Parathyroid adenoma (tissue), 2 donors: ENCODE data around the gene GUCA1C.

ENCODE experiments used
- H2AFZ ChIP-seq: fragments of 300-600 bp; sonication (generic); one replicate; pipeline ENCODE4 v1.7.0; 2017; ENCODE audit warnings: antibody characterized with exemption, mild to moderate bottlenecking
- H3K27ac ChIP-seq: fragments of 300-600 bp; sonication (generic); one replicate; pipeline ENCODE4 v1.7.0; 2017
- H3K27me3 ChIP-seq: fragments of 300-600 bp; sonication (generic); one replicate; pipeline ENCODE4 v1.7.0; 2017; ENCODE audit warnings: low read length; ENCODE audit not compliant: control insufficient read depth, insufficient read depth
- H3K36me3 ChIP-seq: fragments of 300-600 bp; sonication (generic); one replicate; pipeline ENCODE4 v1.7.0; 2017; ENCODE audit warnings: low read length; ENCODE audit not compliant: control insufficient read depth, insufficient read depth
- H3K4me1 ChIP-seq: fragments of 300-600 bp; sonication (generic); one replicate; pipeline ENCODE4 v1.7.0; 2017; ENCODE audit warnings: control low read depth
- H3K4me2 ChIP-seq: fragments of 300-600 bp; sonication (generic); one replicate; pipeline ENCODE4 v1.7.0; 2017; ENCODE audit warnings: low read length
- H3K4me3 ChIP-seq: fragments of 300-600 bp; sonication (generic); one replicate; pipeline ENCODE4 v1.7.0; 2017; ENCODE audit warnings: low read depth, low read length
- H3K79me2 ChIP-seq: fragments of 300-600 bp; sonication (generic); one replicate; pipeline ENCODE4 v1.7.0; 2017; ENCODE audit warnings: control low read depth
- H3K9ac ChIP-seq: fragments of 300-600 bp; sonication (generic); one replicate; pipeline ENCODE4 v1.7.0; 2017; ENCODE audit warnings: mild to moderate bottlenecking
- H3K9me3 ChIP-seq: fragments of 300-600 bp; sonication (generic); one replicate; pipeline ENCODE4 v1.7.0; 2017; ENCODE audit warnings: low read length; ENCODE audit not compliant: control insufficient read depth
- TF ChIP-seq, protein P1 (sequence below): fragments of 300-600 bp; sonication (generic); IDR thresholded peaks from one replicate; pipeline ENCODE4 v1.7.0; 2017; ENCODE audit warnings: antibody characterized with exemption, mild to moderate bottlenecking
- donor health status: primary hyperparathyroidism.

Gene GUCA1C

DNA sequence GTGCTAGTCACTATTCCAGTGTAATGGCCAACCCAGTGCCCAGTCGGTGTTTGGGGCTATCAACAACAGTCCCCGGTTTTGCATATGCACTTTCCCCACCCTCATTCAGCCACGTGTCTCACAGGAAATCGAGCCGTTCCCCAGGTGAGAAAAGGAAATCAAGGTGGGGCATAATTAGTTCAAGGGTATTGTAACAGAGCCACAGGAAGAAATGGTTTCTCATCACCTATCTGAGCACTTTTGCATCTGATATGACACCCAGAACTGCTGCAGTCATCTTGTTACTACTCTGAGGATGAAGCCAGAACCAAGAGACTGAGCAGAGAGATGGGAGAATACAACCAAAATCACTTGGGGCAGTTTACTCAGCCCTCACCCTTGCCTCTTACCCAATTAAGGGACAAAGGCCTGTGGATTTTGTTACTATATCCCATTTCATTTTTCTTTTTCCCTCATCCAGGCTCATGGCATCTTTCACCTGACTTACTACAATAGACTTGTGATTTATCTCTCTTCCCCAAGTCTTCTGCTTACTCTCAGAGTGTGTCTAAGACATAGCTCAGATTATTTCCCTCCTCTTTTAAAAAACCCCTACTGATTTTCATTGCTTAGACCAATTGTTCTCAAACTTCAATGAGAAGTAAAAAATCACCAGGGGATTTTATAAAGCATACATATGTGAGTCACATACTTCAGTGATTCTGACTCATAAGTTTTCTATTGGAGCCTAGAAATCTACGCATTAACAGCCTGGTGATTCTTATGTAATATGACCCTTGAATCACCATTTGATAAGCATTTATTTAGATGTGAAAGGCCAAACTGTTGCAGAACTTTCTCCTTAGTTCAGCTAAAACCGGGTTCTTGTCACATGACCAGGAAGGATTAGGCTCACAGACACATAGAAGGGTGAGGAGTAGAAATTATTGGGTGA, 90.5 kb downstream of the GUCA1C start:
- no peak overlapping the region for H3K9ac ChIP-seq
- H3K4me1 ChIP-seq = no peaks in the 10 kb centered on the region
- no peak overlapping the region for H2AFZ ChIP-seq
- no peaks in the 10 kb centered on the region for H3K36me3 ChIP-seq
- no peaks in the 10 kb centered on the region for H3K9me3 ChIP-seq
- H3K27me3 ChIP-seq = no peaks in the 10 kb centered on the region
- no peak overlapping the region for H3K27ac ChIP-seq
- TF ChIP-seq, protein P1, sequence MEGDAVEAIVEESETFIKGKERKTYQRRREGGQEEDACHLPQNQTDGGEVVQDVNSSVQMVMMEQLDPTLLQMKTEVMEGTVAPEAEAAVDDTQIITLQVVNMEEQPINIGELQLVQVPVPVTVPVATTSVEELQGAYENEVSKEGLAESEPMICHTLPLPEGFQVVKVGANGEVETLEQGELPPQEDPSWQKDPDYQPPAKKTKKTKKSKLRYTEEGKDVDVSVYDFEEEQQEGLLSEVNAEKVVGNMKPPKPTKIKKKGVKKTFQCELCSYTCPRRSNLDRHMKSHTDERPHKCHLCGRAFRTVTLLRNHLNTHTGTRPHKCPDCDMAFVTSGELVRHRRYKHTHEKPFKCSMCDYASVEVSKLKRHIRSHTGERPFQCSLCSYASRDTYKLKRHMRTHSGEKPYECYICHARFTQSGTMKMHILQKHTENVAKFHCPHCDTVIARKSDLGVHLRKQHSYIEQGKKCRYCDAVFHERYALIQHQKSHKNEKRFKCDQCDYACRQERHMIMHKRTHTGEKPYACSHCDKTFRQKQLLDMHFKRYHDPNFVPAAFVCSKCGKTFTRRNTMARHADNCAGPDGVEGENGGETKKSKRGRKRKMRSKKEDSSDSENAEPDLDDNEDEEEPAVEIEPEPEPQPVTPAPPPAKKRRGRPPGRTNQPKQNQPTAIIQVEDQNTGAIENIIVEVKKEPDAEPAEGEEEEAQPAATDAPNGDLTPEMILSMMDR = no peak
- no peaks in the 10 kb centered on the region for H3K79me2 ChIP-seq
- H3K4me2 ChIP-seq = no peak overlapping the region
- no peak overlapping the region for H3K4me3 ChIP-seq

DNA sequence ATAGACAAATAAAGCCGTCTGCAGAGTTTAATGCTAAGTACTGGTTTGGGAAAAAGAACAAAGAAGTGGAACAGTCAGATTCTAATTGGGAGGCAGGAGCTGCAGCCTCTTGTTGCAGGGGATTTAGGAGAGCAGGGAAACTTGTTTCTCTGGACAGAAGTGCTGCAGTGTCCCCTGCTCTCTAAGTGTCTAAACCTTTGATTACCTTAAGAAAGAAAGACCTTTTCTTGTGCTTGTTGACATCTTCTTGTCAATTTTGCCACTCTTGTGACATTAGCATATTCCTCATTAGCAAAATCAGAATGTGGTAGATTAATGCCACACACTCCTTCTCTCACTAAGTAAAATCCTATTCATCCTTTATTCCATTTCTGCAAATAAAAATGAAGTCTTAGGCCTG, 92.3 kb downstream of the GUCA1C start:
- H3K9ac ChIP-seq = no peak overlapping the region
- H2AFZ ChIP-seq = no peak overlapping the region
- H3K9me3 ChIP-seq = no peaks in the 10 kb centered on the region
- H3K4me1 ChIP-seq = no peaks in the 10 kb centered on the region
- no peak overlapping the region for H3K27ac ChIP-seq
- no peak overlapping the region for H3K4me3 ChIP-seq
- TF ChIP-seq, protein P1 = no peak
- H3K79me2 ChIP-seq = no peaks in the 10 kb centered on the region
- no peaks in the 10 kb centered on the region for H3K36me3 ChIP-seq
- no peaks in the 10 kb centered on the region for H3K27me3 ChIP-seq
- H3K4me2 ChIP-seq = no peak overlapping the region
